Activated CD4-positive, alpha-beta T cell treated with anti-CD3 and anti-CD28 coated beads, Interleukin-2, amount 50 U/mL, for 4 hours (primary cell): ENCODE results near the gene TMEM126B.
"Not testable (repeated sequence)": the region's sequence is repeated elsewhere in the genome, so short reads cannot be mapped to it uniquely, and the experiment has no call there.

ENCODE experiments used
- DNase-seq, 2 experiments: peaks; one replicate each; pipeline ENCODE4 v3.0.0-alpha.2; 2020

Gene TMEM126B

DNA sequence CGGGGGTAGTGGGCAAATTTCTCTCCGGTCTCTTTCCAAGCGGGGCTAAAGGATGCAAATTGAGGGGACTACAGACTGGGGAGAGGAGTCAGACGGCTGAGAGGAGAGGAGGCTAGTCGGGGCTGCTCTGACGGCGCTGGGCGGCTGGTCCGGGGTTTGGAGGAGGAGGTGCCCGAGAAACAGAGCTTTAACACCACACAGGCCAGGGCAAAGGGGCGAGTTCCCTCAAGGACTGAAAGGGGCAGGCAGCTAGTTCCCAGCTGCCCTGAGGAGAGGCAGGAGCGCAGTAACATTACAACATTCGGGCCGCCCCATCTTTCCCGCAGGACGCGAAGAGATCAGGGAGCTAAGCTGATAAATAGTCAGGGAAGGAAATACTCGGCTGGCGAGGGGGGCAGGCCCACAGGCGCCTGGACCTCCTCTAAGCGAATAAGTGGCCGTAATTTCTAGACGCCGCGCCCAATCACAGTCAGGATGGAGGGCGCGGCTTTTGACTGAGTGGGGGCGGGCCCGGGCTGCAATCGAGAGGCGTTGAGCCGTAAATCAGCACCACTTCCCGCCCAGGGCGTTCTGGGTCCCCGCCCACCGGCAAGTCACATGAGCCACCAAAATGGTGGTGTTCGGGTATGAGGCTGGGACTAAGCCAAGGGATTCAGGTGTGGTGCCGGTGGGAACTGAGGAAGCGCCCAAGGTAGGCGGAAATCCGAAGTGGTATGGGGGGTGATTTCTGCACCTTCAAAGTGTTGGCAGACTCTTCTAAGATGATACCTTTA is at the start of gene TMEM126B:
Gene TMEM126B (plus strand): TSS at position 596 of the 773 bp plus-strand sequence. CDS start 15 bp downstream, at position 611.
- DNase-seq, result peak; percentile 95 to 96

DNA sequence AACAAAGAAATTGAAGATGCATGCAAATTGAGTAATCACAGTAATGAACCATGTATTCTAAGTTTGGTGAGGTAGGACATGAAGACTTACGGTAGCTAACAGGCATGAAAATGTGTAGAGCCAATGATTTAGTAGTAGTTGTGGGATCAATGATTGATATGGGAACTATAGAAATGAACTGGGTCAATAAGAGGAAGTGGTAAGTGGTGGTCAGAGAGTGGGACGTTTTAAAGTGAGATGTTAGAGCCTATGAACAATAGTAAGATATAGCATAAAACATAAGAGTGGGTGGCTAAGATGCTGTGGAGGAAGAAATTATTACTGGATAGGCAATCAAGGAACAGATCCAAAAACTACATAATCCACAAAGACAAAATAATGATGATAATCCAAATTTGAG is 46.3 kb upstream of the TMEM126B start:
- no peak for DNase-seq

DNA sequence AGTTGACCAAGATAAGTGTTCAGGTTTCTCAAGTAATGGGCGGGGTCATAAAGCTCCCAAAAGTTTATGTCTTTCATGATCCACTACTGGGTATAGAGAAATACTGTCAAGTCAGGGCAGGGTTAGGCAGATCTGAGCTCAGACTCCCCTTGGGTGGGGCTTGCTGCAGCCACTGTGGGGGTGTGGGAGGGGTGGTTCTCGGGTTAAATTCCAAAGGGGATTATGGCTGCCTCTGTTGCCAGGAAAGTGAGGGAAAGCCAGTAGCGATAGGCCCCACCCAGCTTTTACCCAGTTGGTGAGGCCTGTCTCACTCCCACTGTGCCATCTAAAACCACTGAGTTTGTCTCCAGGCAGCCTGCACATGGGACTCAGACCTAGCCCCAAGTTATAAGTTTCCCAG is 39.0 kb upstream of the TMEM126B start:
- DNase-seq, result no peak

DNA sequence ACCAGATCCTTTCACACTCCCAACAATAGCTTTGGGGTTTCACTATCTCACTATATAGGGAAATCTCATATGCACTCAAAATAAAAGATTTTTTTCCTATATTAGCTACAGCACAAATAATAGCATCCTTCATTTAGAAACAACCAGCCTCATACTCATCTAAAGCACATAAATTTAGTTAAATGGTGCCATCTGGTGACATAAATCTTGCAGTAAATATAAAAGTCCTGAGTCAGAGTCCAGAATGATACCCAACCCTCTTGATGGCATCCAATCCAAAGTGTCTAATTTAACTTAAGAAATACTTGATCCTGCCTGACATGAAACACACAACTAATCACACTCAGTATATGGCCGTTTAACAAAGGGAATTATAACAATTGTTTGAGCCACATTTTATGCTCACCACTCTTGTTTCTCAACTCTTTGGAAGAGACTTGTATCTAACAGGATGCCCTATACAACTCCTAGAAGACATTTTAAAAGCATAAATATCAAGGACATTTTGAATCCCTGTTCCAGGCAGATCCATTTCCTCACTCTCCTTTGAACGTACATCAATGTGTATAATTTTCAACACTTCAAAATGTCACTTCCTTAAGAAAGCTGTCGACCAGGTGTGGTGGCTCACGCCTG is 37.4 kb upstream of the TMEM126B start:
- no peak for DNase-seq

DNA sequence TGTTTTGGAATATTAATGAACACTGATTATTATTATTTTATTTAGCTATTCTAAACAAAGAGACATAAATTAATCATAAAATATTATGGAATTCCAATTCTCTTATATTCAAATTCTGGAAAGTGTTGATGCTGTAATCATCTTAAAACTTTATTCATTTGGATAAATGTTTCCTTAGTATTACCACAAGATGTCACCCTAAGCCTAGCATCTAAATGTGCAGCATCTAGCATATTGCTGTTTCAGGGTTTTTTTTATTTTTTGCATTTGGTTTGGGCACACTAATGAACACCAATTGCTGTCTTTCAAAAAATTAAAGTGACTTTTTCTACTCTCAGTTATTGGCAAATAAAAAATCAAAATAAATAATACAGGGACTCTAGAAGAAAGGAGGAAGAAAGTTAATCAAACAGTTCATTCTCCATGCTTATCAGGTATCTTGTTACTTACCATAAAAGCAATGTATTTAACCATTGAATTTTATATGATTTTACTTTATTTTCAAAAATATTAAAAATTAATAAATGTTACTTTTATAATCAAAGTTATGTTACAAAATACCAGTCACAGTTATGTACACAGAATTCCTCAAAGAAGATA is 33.0 kb upstream of the TMEM126B start:
- no peak for DNase-seq

DNA sequence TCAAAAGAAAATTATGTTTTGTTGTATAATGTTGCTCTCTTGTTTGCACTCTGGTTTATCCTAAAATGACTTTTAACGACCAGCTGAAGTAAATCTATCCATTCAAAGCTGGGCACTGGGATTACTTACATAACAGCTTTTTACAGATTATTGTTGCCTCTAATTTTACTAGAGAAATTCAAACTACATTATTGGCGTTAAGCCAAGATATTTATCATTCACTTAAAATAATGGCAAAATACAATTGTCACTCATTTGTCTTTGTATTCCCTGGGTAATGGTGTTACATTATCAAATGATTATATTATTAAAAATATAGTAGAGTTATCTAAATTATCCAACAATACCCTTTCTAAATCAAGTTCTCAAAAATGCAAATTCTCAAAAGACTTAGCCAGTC is 31.5 kb upstream of the TMEM126B start:
- DNase-seq, result no peak

DNA sequence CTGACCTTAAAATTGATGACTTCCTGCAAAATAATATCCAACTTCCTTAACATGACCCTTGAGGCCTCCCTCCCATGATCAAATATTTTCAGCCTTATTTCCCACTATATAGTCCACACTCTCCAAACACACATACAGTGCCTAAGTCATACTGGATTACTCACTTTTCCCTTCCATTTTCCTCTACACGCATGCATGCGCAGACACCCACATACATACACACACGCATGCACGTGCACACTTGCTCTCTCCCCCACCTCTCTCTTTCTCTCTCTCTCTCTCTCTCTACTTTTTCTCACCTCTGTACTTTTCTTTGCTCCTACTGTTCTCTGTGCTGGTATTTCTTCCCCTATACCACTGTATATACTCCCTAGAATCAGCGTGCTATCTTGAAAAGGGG is 29.3 kb upstream of the TMEM126B start:
- DNase-seq, result no peak

DNA sequence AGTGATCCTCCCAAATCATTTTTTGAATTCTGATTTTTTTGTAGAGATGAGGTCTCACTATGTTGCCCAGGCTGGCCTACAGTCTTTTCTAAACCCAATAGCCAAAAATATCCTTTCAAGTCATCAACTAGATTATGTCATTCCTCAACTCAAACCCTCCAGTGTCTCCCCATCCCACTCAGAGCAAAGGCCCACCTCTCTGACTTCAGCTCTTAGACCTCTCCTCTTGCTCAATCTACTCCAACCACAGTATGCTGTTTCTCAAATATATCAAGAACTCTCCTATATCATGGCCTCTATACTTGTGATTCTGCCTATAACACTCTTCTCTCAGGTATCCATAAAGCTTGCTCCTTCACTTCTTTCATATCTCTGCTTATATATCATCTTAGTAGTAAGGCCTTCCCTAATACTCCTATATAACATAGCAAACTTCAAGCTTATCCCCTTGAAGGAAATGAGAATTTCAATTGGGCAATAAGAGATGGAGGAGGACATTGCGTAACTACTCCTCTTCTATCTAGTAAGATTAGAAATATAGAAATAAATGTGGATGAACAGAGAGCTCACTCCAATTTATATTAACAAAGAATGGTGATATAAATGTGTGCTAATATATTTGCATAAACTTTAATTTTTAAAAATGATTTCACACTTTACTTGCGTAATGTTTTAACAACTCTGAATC is 25.7 kb upstream of the TMEM126B start:
- DNase-seq, result no peak

DNA sequence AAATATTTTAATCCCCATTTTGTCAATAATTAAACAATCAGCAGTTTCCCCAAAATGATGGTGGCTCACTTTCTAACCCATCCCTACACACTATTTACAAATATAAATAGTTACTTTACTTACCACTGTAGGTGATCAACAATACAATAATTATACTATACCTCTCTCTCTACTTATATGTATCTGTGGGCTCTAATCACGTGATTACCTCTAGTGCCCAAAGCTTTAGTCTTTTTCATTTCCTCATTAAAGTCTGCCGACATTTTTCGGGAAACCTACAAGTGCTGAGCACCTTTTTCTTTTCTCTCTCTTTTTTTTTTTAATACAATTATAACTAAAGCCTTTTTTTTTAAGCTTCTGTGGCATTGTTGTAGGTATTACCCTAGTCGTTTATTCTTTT is 25.2 kb upstream of the TMEM126B start:
- DNase-seq, result no peak

DNA sequence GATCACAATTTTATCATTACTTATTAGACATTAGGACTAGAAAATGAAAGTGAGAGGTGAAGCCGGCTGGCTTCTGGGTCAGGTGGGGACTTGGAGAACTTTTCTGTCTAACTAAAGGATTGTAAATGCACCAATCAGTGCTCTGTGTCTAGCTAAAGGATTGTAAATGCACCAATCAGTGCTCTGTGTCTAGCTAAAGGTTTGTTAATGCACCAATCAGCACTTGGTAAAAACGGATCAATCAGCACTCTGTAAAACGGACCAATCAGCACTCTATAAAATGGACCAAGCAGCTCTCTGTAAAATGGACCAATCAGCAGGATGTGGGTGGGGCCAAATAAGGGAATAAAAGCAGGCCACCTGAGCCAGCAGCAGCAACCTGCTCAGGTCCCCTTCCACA is 22.2 kb upstream of the TMEM126B start:
- DNase-seq, result not testable (repeated sequence)

DNA sequence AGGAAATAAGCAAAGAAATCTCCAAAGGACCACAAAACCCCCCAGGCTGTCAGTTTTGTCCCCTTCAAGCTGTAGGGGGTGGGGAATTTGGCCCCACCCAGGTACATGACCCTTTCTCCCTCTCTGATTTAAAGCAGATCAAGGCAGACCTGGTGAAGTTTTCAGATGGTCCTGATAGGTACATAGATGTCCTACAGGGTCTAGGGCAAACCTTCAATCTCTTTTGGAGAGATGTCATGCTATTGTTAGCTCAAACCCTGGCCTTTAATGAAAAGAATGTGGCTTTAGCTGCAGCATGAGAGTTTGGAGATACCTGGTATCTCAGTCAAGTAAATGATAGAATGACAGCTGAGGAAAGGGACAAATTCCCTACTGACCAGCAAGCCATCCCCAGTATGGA is 19.8 kb upstream of the TMEM126B start:
- not testable (repeated sequence) for DNase-seq

DNA sequence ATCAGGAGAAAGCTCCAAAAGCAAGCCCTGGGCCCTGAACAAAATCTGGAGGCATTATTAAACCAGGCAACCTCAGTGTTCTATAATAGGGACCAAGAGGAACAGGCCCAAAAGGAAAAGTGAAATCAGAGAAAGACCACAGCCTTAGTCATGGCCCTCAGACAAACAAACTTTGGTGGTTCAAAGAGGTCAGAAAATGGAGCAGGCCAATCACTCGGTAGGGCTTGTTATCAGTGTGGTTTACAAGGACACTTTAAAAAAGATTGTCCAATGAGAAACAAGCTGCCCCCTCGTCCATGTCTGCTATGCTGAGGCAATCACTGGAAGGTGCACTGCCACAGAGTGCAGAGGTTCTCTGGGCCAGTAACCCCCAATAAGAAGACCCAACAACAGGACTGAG is 19.1 kb upstream of the TMEM126B start:
- not testable (repeated sequence) for DNase-seq

DNA sequence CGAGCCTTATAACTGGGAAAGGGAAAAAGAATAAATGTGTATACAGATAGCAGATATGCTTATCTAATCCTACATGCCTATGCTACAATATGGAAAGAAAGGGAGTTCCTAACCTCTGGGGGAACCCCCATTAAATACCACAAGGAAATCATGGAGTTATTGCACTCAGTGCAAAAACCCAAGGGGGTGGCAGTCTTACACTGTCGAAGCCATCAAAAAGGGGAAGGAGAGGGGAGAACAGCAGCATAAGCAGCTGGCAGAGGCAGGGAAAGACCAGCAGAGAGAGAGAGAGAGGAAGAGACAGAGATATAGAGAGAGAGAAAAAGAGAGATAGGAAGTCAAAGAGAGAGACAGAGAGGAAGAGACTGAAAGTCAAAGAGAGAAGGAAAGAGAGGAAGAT is 16.8 kb upstream of the TMEM126B start:
- DNase-seq, result not testable (repeated sequence)

DNA sequence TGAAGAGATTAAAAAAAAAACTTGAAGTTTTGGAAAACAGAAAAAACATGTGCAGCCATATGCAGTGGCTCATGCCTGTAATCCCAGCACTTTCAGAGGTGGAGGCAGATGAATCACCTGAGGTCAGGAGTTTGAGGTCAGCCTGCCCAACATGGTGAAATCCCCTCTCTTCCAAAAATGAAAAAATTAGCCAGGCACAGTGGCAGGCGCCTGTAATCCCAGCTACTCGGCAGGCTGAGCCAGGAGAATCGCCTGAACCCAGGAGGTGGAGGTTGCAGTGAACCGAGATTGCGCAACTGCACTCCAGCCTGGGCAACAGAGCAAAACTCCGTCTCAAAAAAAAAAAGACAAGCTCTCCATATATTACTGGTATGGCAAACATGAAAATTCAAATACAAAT is 8.9 kb upstream of the TMEM126B start:
- DNase-seq, result no peak

DNA sequence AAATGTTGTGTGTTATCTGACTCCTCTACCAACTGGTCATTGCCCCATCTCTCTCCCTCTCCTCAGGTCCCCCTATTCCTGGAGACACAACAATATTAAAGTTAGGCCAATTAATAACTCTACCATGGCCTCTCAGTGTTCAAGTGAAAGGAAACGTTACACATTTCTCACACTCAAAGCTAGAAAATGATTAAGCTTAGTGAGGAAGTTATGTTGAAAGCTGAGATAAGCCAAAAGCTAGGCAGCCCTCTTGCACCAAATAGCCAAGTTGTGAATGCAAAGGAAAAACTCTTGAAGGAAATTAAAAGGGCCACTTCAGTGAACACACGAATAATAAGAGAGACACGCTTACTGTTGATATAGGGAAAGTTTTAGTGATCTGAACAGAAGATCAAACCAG is 8.1 kb upstream of the TMEM126B start:
- no peak for DNase-seq

DNA sequence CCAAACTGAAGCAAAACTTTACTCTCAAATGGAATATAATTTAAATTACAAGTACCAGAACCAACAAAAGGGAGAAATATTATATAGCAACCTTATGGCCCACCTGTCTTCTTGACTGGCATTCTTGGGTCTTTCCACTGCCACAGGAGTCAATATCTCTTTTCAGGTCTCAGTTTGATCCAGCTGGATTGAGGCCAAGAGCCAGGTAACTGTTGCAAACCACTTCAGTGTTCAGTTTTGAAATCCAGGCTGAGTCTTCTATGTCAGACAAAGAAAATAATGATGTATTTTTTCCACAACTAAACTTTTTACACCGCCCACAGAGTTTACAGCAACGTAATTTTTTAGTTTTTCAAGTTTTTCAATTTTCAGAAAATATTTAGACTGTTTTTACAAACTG is 1.9 kb upstream of the TMEM126B start:
- no peak for DNase-seq

DNA sequence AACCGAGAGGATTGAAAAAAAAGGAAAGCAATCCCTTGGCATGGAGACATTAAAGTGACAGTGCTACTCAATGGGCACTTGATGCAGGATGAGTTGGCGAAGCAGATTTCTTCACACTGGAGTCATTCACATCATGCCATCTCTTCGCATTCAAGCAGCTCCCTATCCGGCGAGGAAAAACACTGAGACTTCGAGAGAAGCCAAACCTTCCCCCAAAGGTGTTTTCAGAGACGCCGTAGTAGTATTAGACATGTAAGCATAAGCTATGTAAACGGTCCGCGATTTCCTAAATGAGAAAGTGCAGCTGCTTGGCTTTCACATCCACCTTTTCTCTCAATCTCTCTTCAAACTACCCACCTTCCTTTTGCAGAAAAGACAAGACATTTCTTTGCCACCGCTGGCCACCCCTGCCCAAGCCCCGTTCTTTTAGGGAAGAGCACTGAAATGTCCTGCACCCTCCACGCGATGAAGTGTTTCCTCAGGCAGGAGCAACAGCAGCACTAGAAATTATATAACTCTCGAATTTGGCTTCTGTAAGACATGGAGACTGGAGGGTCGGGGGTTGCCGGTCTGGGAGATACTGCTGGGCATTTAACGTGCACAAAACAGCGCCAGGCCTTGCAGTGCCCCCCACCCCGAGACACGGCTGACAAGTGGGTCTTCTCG is 928 bp upstream of the TMEM126B start, which contains the start of gene DLG2:
Gene DLG2 (minus strand): TSS at position 13 of the 666 bp plus-strand sequence.
- no peak for DNase-seq

DNA sequence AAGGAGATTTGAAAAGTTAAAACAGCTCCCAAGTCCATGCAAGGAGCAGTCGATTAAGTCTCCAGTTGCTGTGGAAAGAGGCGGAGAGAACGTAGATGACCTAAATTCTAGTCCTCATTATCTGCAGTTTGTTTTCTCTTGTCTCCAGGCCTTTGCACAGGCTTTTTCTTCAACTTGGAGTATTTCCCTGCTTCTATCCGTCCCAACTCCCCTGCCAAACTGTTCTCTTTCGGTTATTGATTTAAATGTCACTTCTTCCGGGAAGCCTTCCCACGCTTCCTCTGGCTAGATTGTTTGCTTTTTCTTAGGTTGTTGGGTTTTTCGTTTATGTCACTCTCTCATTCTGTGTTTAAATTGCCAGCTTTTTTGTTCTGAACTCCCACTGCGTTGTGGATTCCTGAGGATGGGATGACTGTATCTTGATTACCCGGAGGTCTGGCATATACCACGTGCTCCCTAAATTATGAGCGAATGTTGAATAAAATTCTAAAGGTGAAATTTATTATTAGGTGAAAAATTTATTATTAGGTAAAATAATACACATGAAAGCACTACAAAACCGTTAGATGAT is 463 bp downstream of the TMEM126B start:
- peak; percentile 42 to 43 for DNase-seq

DNA sequence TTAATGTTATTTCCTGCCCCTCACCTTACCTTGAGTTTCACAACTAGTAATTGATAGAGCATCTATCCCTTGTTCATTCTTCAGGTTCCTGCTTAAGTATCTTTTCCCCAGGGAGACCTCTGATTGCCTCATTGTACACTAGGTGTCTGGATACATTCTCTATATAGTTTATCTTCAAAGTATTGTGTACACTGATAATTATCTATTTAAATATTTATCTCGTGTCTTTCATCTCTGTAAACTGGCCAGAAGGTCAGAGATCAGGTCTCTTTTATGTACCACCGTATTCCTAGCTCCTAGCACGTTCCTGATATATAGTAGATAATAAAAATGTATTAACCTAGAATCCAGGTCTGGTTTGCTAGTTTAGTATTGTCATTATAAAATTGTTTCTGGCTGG is 6.4 kb downstream of the TMEM126B start:
- DNase-seq, result no peak

DNA sequence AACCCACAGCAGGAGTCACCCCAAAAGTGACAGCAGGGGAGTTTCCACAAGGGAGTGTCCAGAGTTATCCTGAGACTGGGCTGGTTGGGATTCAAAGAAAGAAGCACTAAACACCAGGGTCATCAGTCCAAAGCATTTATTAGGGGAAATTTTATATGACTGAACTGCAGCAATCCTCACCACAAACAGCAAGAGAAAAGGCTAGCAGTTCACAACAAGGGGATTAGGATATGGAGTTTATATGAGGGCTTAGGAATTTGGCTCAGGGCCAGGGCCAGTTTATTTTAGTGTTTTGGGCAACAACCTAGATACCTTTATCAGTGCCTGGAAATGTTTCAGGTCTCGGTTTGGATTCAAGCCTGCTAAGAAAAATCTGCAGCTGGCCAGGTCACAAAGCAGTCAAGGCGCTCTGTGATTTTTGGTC is 14.8 kb downstream of the TMEM126B start:
- no peak for DNase-seq

DNA sequence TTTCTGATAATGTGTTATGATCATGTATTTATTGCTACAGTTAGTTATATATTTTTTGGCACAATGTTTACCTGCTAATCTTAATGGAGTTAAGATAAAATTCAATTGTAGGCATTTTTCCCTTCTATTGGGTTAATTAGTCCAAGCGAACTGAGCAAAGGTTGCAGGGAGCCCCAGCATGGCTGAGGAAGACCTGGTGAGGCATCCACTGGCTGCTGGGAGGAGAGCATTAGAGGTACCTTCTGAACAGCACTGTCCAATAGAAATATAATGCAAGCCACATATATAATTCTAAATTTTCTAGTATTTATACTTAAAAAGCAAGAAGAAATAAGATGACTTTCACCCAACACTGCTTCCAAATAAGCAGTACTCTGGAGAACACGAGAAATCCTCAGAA is 18.7 kb downstream of the TMEM126B start:
- no peak for DNase-seq

DNA sequence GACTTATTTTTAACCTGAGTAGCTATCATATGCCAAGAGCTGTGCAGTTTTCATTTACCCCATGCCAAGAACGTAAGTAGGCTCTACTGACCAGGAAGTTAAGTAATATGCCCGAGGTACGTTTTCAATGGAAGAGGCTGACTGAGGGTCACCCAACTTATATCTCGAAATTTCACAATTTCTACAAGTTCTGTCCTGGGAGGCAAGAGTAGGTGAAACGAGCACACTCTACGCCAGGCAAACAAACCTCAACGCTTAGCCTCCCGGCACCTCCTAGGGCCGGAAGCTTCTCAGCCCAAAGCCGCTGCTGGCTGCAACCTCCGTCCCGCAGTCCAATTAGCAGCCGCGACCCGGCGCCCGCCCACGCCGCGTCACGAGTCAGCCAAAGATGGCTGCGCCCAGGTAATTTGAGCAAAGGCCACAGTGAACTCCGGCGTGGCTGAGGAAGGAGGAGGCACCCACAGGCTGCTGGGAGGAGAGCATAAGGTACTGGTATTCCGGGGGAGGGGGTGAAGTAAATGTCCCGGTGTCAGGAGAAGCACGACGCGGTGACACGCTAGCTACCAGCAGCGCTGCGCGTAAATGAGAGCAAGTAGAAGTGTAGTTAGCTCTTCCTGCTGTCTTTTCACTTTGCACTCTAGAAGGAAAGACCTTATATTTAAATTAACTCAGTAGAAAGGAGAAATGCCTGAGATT is 19.4 kb downstream of the TMEM126B start, which contains the start of gene TMEM126A:
Gene TMEM126A (plus strand): TSS at position 364 of the 696 bp plus-strand sequence. CDS start 2,289 bp downstream, outside the sequence.
- peak; percentile 90 to 91 for DNase-seq
